Neural crest cell (in vitro differentiated cells): Measurements from ENCODE around the gene ACRBP. TPM values are rescaled to one million over a fixed set of nuclear protein-coding genes. Genes with fewer than 3 reads are reported as not detected.

Experiments used
- DNase-seq: peaks from one replicate; pipeline ENCODE4 v3.0.0; 2021; ENCODE audit warnings: low read depth, mixed read lengths, low spot score
- H3K27ac Mint-ChIP-seq: one replicate; pipeline ENCODE4 v1.8.0; 2021; ENCODE audit warnings: mild to moderate bottlenecking, mixed read lengths; ENCODE audit not compliant: unreplicated experiment
- H3K27me3 Mint-ChIP-seq: 2 replicates; pipeline ENCODE4 v1.8.0; 2021; ENCODE audit warnings: low read depth, mild to moderate bottlenecking, mixed read lengths
- H3K36me3 Mint-ChIP-seq: 2 replicates; pipeline ENCODE4 v1.8.0; 2021; ENCODE audit warnings: low read depth, mild to moderate bottlenecking, mixed read lengths
- H3K4me1 Mint-ChIP-seq: 2 replicates; pipeline ENCODE4 v1.8.0; 2021; ENCODE audit warnings: mixed read lengths
- H3K4me3 Mint-ChIP-seq: one replicate; pipeline ENCODE4 v1.8.0; 2021; ENCODE audit warnings: mild to moderate bottlenecking, mixed read lengths
- H3K9me3 Mint-ChIP-seq: 2 replicates; pipeline ENCODE4 v1.8.0; 2021; ENCODE audit warnings: mixed read lengths
- CTCF ChIP-seq: fragments of 200-600 bp; sonication (generic); conservative IDR thresholded peaks from 2 replicates; pipeline ENCODE4 v1.5.0; 2021; ENCODE audit warnings: antibody characterized with exemption, mild to moderate bottlenecking
- total RNA-seq: library from RNA; stranded (reverse); gene quantifications from 2 replicates; pipeline ENCODE4 v1.2.1, GENCODE V29; 2021

ACRBP gene
- total RNA-seq, 1 donor from 2014 or later, result 1.9 TPM

- H3K27ac Mint-ChIP-seq, result no peak overlapping the region
- no peaks in the 10 kb centered on the region for H3K9me3 Mint-ChIP-seq
- H3K4me3 Mint-ChIP-seq, result no peak overlapping the region
- H3K36me3 Mint-ChIP-seq, result peaks cover 8% of the 10 kb centered on the region
- no peaks in the 10 kb centered on the region for H3K27me3 Mint-ChIP-seq
- no peak for TF ChIP-seq CTCF
- peaks cover 9% of the 10 kb centered on the region for H3K4me1 Mint-ChIP-seq
- DNase-seq, result no peak
These were observed 3.6 kb upstream of the ACRBP start for GRCh38 chr12:6650832-6651231.

DNA sequence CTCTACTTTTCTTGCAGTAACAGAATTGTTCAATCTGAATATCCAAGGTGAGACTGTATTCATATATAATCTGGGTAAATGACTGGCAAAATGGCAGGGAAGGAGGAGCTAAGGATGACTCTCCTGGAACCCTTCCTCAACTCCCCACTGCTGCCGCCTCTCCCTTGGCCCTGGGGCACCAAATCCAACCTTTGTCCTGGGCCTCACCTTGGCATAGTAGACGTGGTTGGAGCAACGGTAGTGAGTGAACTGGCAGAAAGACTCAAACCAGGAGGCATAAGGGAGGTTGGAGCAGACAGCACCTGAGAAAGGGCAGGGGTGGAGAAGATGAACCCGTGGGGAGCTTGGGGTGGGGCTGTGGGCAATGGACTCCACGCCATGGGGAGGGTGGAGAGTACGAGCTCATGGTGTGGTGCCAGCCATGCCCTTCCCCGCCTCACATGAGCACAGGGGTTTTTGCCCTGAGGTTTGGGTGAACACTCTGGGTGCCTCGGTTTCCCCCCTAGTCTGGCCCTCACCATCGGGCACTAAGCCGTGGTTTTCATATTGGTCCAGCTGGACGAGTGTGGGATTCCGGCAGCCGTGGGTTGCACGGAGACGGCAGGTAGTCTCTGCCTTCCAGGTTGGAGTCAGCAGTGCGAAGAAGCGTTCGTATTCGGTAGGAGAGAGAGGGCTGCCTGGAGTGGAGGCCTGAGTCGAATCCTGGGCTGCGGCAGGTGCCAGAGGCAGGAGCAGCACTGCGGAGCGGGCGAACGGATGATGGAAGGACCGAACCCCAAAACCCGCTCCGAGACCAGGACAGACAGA is 753 bp downstream of the ACRBP start:
- H3K36me3 Mint-ChIP-seq, result peaks cover 8% of the 10 kb centered on the region
- H3K27me3 Mint-ChIP-seq, result peaks cover 18% of the 10 kb centered on the region
- H3K9me3 Mint-ChIP-seq, result no peaks in the 10 kb centered on the region
- no peak for DNase-seq
- TF ChIP-seq CTCF, result no peak
- peak overlapping the region; percentile 46 for H3K27ac Mint-ChIP-seq
- H3K4me1 Mint-ChIP-seq, result peaks cover 16% of the 10 kb centered on the region
- peak overlapping the region; percentile 83 for H3K4me3 Mint-ChIP-seq

GRCh38 chr12:6644903-6645302 is 2.3 kb downstream of the ACRBP start:
- H3K27ac Mint-ChIP-seq, result peak overlapping the region; percentile 22
- no peak overlapping the region for H3K4me3 Mint-ChIP-seq
- no peak for DNase-seq
- no peaks in the 10 kb centered on the region for H3K9me3 Mint-ChIP-seq
- peaks cover 25% of the 10 kb centered on the region for H3K27me3 Mint-ChIP-seq
- H3K36me3 Mint-ChIP-seq, result peaks cover 8% of the 10 kb centered on the region
- TF ChIP-seq CTCF, result no peak
- H3K4me1 Mint-ChIP-seq, result peaks cover 16% of the 10 kb centered on the region

GRCh38 chr12:6644257-6644596 is 3.0 kb downstream of the ACRBP start:
- peaks cover 25% of the 10 kb centered on the region for H3K27me3 Mint-ChIP-seq
- H3K4me1 Mint-ChIP-seq, result peaks cover 16% of the 10 kb centered on the region
- DNase-seq, result no peak
- no peak overlapping the region for H3K4me3 Mint-ChIP-seq
- TF ChIP-seq CTCF, result no peak
- peaks cover 8% of the 10 kb centered on the region for H3K36me3 Mint-ChIP-seq
- no peaks in the 10 kb centered on the region for H3K9me3 Mint-ChIP-seq
- peak overlapping the region; percentile 22 for H3K27ac Mint-ChIP-seq

GRCh38 chr12:6643569-6644256 is 3.5 kb downstream of the ACRBP start:
- no peak for DNase-seq
- Mint-ChIP-seq H3K4me3 (peak overlapping the region; percentile 52), H3K27ac (peak overlapping the region; percentile 22), H3K4me1 (peaks cover 16% of the 10 kb centered on the region), H3K27me3 (peaks cover 25% of the 10 kb centered on the region), H3K9me3 (no peaks in the 10 kb centered on the region), H3K36me3 (peaks cover 8% of the 10 kb centered on the region)
- no peak for TF ChIP-seq CTCF
